SK-N-SH (cell line): Measurements from ENCODE around the gene MS4A15.

Experiments
- RAD21 ChIP-seq: IDR thresholded peaks from 2 replicates; pipeline ENCODE4 v1.6.1; 2012; ENCODE audit warnings: mild to moderate bottlenecking, low read length
- TF ChIP-seq, protein P1 (sequence below): fragments of 200-600 bp; sonication (generic); IDR thresholded peaks from 2 replicates; pipeline ENCODE4 v1.6.1; 2017; ENCODE audit warnings: antibody characterized with exemption, mild to moderate bottlenecking, moderate library complexity
- TF ChIP-seq, protein P2 (sequence below): fragments of 150-350 bp; IDR thresholded peaks from 2 replicates; pipeline ENCODE4 v1.6.1; 2017; ENCODE audit warnings: antibody characterized with exemption, low read length, low read depth, borderline replicate concordance

- TF ChIP-seq, protein P1, sequence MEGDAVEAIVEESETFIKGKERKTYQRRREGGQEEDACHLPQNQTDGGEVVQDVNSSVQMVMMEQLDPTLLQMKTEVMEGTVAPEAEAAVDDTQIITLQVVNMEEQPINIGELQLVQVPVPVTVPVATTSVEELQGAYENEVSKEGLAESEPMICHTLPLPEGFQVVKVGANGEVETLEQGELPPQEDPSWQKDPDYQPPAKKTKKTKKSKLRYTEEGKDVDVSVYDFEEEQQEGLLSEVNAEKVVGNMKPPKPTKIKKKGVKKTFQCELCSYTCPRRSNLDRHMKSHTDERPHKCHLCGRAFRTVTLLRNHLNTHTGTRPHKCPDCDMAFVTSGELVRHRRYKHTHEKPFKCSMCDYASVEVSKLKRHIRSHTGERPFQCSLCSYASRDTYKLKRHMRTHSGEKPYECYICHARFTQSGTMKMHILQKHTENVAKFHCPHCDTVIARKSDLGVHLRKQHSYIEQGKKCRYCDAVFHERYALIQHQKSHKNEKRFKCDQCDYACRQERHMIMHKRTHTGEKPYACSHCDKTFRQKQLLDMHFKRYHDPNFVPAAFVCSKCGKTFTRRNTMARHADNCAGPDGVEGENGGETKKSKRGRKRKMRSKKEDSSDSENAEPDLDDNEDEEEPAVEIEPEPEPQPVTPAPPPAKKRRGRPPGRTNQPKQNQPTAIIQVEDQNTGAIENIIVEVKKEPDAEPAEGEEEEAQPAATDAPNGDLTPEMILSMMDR, result peak; percentile 13; the same call in 1 of the 2 replicates
- TF ChIP-seq, protein P2, sequence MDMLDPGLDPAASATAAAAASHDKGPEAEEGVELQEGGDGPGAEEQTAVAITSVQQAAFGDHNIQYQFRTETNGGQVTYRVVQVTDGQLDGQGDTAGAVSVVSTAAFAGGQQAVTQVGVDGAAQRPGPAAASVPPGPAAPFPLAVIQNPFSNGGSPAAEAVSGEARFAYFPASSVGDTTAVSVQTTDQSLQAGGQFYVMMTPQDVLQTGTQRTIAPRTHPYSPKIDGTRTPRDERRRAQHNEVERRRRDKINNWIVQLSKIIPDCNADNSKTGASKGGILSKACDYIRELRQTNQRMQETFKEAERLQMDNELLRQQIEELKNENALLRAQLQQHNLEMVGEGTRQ, result no peak
- TF ChIP-seq RAD21, result no peak
Observed at GRCh38 chr11:60763692-60764369, 7.2 kb downstream of the MS4A15 start.
